ENCODE data around the gene SLC6A15.

SLC6A15 gene

GRCh38 chr12:84912198-84913128 is at the start of gene SLC6A15:
Gene SLC6A15 (minus strand): TSS chr12:84912799. CDS start chr12:84892120, 20,679 bp downstream.
- peak; percentile 94 for DNase-seq
- TF ChIP-seq CTCF (IDR thresholded peaks at IDR 0.05; ENCODE audit: low read depth, low read length) = peak; percentile 63
- Histone ChIP-seq H3K27me3 (ENCODE audit: insufficient read depth, low read depth, severe bottlenecking) (no peaks in the 10 kb centered on the region), H3K4me3 (ENCODE audit: low read depth, low read length) (peak within 1 kb of the TSS; percentile 73), H3K36me3 (no peaks in the 10 kb centered on the region), H3K9me3 (ENCODE audit: severe bottlenecking) (no peaks in the 10 kb centered on the region), H3K27ac (peak within 1 kb of the TSS; percentile 83)

GRCh38 chr12:84960918-84961317 is 48.3 kb upstream of the SLC6A15 start:
- no peaks in the 10 kb centered on the region for H3K36me3 ChIP-seq
- TF ChIP-seq CTCF (IDR thresholded peaks at IDR 0.05; ENCODE audit: low read depth, low read length) = no peak
- H3K27ac ChIP-seq = no peak overlapping the region
- no peaks in the 10 kb centered on the region for H3K27me3 ChIP-seq (ENCODE audit: insufficient read depth, low read depth, severe bottlenecking)
- DNase-seq = no peak
- H3K9me3 ChIP-seq (ENCODE audit: severe bottlenecking) = no peaks in the 10 kb centered on the region
- no peak overlapping the region for H3K4me3 ChIP-seq (ENCODE audit: low read depth, low read length)

- H3K27me3 ChIP-seq (ENCODE audit: insufficient read depth, low read depth, severe bottlenecking) = no peaks in the 10 kb centered on the region
- H3K27ac ChIP-seq = no peak overlapping the region
- TF ChIP-seq CTCF (IDR thresholded peaks at IDR 0.05; ENCODE audit: low read depth, low read length) = no peak
- DNase-seq = no peak
- no peak overlapping the region for H3K4me3 ChIP-seq (ENCODE audit: low read depth, low read length)
- no peaks in the 10 kb centered on the region for H3K9me3 ChIP-seq (ENCODE audit: severe bottlenecking)
- no peaks in the 10 kb centered on the region for H3K36me3 ChIP-seq
These were observed 42.7 kb upstream of the SLC6A15 start for GRCh38 chr12:84955298-84955697.

GRCh38 chr12:84954415-84954814 is 41.8 kb upstream of the SLC6A15 start:
- DNase-seq = no peak
- no peaks in the 10 kb centered on the region for H3K9me3 ChIP-seq (ENCODE audit: severe bottlenecking)
- no peaks in the 10 kb centered on the region for H3K36me3 ChIP-seq
- no peak for TF ChIP-seq CTCF (IDR thresholded peaks at IDR 0.05; ENCODE audit: low read depth, low read length)
- H3K4me3 ChIP-seq (ENCODE audit: low read depth, low read length) = no peak overlapping the region
- H3K27ac ChIP-seq = no peak overlapping the region
- no peaks in the 10 kb centered on the region for H3K27me3 ChIP-seq (ENCODE audit: insufficient read depth, low read depth, severe bottlenecking)

GRCh38 chr12:84950971-84951546 is 38.5 kb upstream of the SLC6A15 start:
- H3K4me3 ChIP-seq (ENCODE audit: low read depth, low read length) = no peak overlapping the region
- no peak for TF ChIP-seq CTCF (IDR thresholded peaks at IDR 0.05; ENCODE audit: low read depth, low read length)
- no peaks in the 10 kb centered on the region for H3K9me3 ChIP-seq (ENCODE audit: severe bottlenecking)
- no peaks in the 10 kb centered on the region for H3K36me3 ChIP-seq
- H3K27ac ChIP-seq = no peak overlapping the region
- no peak for DNase-seq
- no peaks in the 10 kb centered on the region for H3K27me3 ChIP-seq (ENCODE audit: insufficient read depth, low read depth, severe bottlenecking)
